Esophagus muscularis mucosa (tissue), 3 donors: ENCODE measurements around the gene TBCC.

ENCODE experiments used
- CTCF ChIP-seq, 3 experiments: fragments of 200-600 bp in 2 of 3; fragments of 450-650 bp in 1 of 3; sonication (generic) in 2 of 3; IDR thresholded peaks; one replicate each; pipeline ENCODE4 v1.5.1; 2017 to 2019; ENCODE audit warnings: antibody characterized with exemption in 3 of 3, mild to moderate bottlenecking in 2 of 3, moderate library complexity in 1 of 3
- POLR2A ChIP-seq: fragments of 450-650 bp; IDR thresholded peaks from one replicate; pipeline ENCODE4 v1.6.1; 2017; ENCODE audit warnings: antibody characterized with exemption, moderate library complexity, mild to moderate bottlenecking, low read depth

- no peak for TF ChIP-seq CTCF (IDR thresholded peaks at IDR 0.05)
- TF ChIP-seq POLR2A: no peak
Observed at GRCh38 chr6:42707595-42707994, 38.3 kb downstream of the TBCC start.
